Measurements from ENCODE around the gene HOOK2. TPM values are rescaled to one million over a fixed set of nuclear protein-coding genes. Genes with fewer than 3 reads are reported as not detected.

HOOK2 gene, protein sequence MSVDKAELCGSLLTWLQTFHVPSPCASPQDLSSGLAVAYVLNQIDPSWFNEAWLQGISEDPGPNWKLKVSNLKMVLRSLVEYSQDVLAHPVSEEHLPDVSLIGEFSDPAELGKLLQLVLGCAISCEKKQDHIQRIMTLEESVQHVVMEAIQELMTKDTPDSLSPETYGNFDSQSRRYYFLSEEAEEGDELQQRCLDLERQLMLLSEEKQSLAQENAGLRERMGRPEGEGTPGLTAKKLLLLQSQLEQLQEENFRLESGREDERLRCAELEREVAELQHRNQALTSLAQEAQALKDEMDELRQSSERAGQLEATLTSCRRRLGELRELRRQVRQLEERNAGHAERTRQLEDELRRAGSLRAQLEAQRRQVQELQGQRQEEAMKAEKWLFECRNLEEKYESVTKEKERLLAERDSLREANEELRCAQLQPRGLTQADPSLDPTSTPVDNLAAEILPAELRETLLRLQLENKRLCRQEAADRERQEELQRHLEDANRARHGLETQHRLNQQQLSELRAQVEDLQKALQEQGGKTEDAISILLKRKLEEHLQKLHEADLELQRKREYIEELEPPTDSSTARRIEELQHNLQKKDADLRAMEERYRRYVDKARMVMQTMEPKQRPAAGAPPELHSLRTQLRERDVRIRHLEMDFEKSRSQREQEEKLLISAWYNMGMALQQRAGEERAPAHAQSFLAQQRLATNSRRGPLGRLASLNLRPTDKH
- 24.9 and 28.0 TPM in 2 replicates for total RNA-seq

DNA sequence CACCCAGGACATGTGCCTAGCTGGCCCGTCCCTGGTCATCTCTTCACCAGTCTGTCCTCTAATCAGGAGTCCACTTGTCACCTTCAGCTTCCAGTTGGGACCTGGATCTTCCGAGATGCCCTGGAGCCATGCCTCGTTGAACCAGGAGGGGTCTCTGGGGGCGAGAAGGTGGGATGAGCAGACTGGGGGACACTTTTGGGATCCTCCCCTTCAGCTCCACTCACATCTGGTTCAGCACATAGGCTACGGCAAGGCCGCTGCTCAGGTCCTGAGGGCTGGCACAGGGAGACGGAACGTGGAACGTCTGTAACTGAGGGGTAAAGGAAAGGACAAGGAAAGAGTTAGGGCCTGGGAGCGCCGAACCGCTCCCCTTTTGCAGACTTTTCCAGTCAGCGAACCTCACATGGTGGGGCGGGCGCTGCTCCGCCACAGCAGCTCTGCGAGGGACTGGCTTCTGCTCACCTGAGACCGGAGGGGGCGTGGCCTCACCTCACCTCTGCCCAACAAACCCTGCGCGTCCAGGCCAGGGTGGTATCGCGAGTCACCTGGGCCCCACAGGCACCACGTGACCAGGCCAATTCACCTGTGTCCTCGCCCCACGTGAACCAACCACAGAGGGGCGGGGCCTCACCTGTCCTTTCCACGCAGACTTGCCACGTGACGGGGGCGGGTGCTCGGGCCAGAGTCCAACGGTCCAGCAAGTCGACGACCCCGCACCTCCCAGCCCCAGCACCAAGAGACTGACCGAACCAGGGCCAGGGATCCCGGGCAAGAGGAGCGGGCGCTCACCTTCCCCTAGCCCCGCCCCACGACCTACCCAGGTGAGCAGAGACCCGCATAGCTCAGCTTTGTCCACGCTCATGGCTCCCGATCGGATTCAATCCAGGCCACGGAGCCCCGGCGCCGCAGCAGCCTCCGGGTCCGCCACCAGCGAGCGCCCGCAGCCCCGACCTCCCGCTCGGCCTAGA, at the start of gene HOOK2:
TSS of gene HOOK2 (minus strand) at position 965 of the 968 bp plus-strand sequence. CDS start at position 862, 103 bp downstream.

DNA sequence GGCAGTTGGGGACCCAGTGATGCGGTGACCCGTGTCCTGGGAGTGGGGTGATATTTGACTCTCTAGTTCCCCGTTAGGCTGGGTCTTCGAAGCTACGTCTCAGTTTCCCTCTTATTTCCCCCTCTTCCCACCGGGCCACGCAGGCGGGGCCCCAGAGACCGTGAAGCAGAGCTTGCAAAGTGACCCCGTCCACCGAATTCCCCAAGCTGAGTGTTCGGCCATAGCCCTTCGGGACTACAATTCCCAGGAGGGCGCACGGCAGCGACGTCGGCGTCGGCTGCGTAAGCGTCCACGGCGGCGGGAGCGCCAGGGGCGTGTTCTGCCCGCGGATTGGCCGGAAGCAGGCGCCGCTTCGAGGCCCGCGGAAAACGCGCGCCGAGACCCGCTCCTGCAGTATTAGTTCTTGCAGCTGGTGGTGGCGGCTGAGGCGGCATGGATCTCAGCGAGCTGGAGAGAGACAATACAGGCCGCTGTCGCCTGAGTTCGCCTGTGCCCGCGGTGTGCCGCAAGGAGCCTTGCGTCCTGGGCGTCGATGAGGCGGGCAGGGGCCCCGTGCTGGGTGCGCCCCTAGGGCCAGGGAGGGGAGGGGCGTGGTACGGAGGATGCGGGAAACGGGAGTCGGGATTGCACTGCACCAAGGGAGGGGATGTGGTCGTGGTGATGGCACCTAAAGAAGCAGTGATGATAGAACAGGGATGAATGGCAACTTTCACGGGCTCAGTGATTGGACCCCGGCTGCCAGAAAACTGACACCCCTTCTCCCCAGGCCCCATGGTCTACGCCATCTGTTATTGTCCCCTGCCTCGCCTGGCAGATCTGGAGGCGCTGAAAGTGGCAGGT, 31.1 kb upstream of the HOOK2 start, which contains the start of gene RNASEH2A:
TSS of gene RNASEH2A (plus strand) at position 343 of the 840 bp plus-strand sequence. CDS start at position 433, 90 bp downstream.

DNA sequence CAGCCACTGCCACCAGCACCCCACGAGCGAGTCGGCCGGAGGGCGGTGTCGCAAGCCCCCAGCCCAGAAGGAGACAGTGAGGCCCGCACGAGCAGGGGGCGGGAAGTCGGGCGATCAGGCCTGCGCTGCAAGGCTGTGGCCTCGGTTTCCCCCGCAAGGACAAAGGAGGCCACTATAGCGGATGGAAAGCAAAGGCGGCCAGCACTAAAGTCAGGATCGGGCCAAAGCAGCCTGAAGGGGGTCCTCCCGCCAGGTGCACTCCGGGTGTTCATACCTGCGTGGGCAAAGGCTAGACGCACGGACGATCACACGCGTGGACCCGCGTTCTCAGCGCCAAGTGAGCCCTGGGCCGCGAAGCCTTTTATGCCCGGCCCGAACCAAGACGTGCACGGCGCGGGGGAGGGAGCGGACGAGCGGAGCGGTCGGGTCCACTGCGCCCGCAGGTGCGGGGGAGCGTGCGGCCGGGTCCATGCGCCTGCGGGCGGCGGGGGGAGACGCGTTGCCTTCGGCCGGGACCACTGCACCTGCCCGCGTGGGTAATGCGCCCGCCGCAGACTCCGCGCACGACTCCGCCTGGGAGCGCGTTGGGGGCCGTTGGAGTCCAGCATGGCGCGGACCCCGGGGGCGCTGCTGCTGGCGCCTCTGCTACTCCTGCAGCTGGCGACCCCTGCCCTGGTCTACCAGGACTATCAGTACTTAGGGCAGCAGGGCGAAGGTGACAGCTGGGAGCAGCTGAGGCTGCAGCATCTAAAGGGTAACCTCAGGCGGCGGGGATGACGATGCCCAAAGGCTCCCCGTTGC, 26.3 kb upstream of the HOOK2 start, which contains the start of the genes PRDX2 and THSD8:
TSS of gene PRDX2 (minus strand) at position 335 of the 801 bp plus-strand sequence. CDS start 539 bp downstream, outside the sequence.
TSS of gene THSD8 (plus strand) at position 604 of the 801 bp plus-strand sequence. CDS start at position 607, 3 bp downstream.

DNA sequence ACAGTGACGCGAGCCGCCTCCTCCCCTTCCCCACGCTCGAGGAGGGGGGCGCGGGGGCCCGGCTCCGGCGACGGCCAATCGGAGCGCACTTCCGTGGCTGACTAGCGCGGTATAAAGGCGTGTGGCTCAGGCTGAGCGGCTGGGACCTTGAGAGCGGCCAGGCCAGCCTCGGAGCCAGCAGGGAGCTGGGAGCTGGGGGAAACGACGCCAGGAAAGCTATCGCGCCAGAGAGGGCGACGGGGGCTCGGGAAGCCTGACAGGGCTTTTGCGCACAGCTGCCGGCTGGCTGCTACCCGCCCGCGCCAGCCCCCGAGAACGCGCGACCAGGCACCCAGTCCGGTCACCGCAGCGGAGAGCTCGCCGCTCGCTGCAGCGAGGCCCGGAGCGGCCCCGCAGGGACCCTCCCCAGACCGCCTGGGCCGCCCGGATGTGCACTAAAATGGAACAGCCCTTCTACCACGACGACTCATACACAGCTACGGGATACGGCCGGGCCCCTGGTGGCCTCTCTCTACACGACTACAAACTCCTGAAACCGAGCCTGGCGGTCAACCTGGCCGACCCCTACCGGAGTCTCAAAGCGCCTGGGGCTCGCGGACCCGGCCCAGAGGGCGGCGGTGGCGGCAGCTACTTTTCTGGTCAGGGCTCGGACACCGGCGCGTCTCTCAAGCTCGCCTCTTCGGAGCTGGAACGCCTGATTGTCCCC, 16.1 kb upstream of the HOOK2 start, which contains the start of gene JUNB:
TSS of gene JUNB (plus strand) at position 142 of the 706 bp plus-strand sequence. CDS start at position 428, 286 bp downstream.

DNA sequence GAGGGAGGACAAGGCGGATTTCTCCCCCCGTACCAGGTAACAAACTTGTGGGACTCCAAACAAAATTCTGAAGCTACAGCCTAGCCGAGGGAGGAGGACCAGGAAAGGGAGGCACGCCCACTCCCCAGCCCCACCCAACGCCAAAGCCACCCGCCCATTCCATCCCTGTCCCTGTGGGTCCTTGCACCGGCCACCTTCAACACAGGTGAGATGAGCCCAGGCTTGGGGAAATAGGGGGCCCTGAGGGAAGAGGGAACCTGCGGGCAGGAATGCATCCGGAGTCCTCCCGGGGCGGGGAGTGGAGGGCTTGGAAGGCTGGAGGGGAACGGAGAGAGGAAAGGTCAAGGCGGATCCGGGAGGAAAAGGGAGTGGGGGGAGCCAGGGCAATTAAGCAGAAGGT, 23.7 kb downstream of the HOOK2 start, which contains the start of gene BEST2:
TSS of gene BEST2 (plus strand) at position 157 of the 400 bp plus-strand sequence. CDS start 802 bp downstream, outside the sequence.

DNA sequence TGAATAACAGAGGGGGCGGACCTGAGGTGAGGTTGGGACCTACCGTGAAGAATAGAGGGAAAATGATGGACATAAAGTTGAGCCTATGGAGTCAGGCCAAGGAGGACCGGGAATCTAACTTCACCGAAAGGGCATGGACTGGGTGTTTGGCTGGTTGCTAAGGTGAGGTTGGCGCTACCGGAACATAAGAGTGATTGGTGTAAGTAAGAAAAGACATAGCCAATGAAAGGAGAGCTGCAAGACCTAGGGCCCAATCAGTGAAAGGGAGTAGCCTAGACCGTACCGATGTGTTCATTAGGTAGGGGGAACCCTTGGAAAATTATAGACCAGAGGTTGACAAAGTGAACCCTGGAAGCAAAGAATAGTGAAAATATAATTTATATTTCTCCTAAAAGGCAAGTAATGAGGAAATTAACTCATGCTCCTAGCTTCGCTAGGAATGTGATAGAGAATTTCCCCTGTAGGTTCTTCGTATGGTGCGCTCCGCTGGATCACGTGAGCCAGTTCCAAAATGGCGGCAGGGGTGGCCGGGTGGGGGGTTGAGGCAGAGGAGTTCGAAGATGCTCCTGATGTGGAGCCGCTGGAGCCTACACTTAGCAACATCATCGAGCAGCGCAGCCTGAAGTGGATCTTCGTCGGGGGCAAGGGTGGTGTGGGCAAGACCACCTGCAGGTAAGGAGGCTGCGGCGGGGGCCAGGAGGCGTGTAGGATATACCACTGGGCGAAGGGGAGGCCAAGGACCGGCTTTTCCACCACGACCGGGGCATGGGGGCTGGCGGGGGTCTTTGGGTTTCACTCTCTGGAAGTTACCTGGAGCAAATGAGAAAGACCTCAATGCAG, 38.1 kb downstream of the HOOK2 start, which contains the start of gene GET3:
TSS of gene GET3 (plus strand) at position 503 of the 840 bp plus-strand sequence. CDS start at position 512, 9 bp downstream.

DNA sequence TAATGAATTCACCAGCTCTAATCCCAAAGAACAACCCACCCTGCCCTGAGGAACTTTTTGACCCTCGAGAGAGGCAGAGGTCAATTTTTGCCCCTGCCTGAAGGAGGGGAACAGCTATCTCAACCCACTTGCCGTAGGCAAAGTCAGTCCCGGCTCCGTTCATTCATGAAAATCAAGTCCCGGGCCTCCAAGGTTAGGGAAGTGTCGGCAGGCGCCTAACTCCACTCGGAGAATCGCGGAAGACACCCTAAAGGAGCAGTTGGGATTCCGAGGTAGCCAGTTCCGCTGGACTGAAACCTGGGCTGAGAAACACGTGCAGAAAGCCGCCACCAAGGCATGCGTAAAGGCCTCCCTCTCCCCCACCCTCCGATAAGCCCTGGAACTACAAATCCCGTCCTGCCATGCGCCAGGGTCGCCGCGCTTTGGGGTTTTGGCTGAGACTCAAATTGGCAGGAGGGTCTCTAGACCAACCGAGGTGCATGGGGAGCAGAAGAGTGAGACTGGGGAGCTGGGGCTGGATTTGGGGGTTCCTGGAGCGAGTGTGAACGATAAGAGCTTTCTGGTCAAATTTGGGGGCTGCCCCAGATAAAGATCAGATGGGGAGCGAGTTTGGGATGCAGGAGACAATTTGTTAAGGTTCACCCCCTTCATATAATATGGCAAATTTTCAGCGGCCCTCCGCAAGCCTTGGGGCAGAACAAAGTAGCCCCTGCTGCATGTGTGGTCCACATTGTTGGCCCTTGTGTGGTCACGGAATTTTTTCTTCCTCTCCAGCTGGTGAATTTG, 51.5 kb downstream of the HOOK2 start, which contains the start of gene TNPO2:
TSS of gene TNPO2 (minus strand) at position 292 of the 786 bp plus-strand sequence. CDS start 2,955 bp downstream, outside the sequence.

Other genes with a start within 250 kb of the HOOK2 start
- 8.3 and 9.3 TPM in 2 replicates for gene ZNF564, start 224.1 kb downstream of the HOOK2 start, total RNA-seq
- 11.7 and 12.1 TPM in 2 replicates for gene ZNF490, start 164.7 kb downstream of the HOOK2 start, total RNA-seq
- gene ZNF791, start 164.6 kb downstream of the HOOK2 start, total RNA-seq, result 11.1 and 18.6 TPM in 2 replicates
- gene MAN2B1, start 108.8 kb downstream of the HOOK2 start, total RNA-seq, result 34.5 and 56.2 TPM in 2 replicates
- 10.6 and 14.4 TPM in 2 replicates for gene WDR83, start 108.7 kb downstream of the HOOK2 start, total RNA-seq
- 55.3 and 56.6 TPM in 2 replicates for gene DHPS, start 93.7 kb downstream of the HOOK2 start, total RNA-seq
- not detected in 2 replicates for gene GNG14, start 87.6 kb downstream of the HOOK2 start, total RNA-seq
- 4.6 and 8.3 TPM in 2 replicates for gene FBXW9, start 78.9 kb downstream of the HOOK2 start, total RNA-seq
- 37.8 and 50.0 TPM in 2 replicates for gene TNPO2, start 51.6 kb downstream of the HOOK2 start, total RNA-seq
- 124 and 148 TPM in 2 replicates for gene TRIR, start 40.9 kb downstream of the HOOK2 start, total RNA-seq
- gene GET3, start 38.1 kb downstream of the HOOK2 start, total RNA-seq, result 93.5 and 107 TPM in 2 replicates
- gene BEST2, start 23.8 kb downstream of the HOOK2 start, total RNA-seq, result 0.15 TPM in 1 of 2 replicates, not detected in the other
- 81.4 and 95.3 TPM in 2 replicates for gene JUNB, start 15.9 kb upstream of the HOOK2 start, total RNA-seq
- gene PRDX2, start 26.2 kb upstream of the HOOK2 start, total RNA-seq, result 166 and 183 TPM in 2 replicates
- 0.99 TPM in 1 of 2 replicates, not detected in the other for gene THSD8, start 26.5 kb upstream of the HOOK2 start, total RNA-seq
- gene RNASEH2A, start 31.0 kb upstream of the HOOK2 start, total RNA-seq, result 7.6 and 60.4 TPM in 2 replicates
- not detected in 2 replicates for gene RTBDN, start 59.0 kb upstream of the HOOK2 start, total RNA-seq
- gene MAST1, start 63.0 kb upstream of the HOOK2 start, total RNA-seq, result 0.15 and 3.3 TPM in 2 replicates
- gene DNASE2, start 105.9 kb upstream of the HOOK2 start, total RNA-seq, result 22.8 and 30.9 TPM in 2 replicates
- gene KLF1, start 111.6 kb upstream of the HOOK2 start, total RNA-seq, result 0.17 TPM in 1 of 2 replicates, not detected in the other
- gene GCDH, start 115.6 kb upstream of the HOOK2 start, total RNA-seq, result 28.3 and 55.3 TPM in 2 replicates
- 0.15 TPM in 1 of 2 replicates, not detected in the other for gene SYCE2, start 143.7 kb upstream of the HOOK2 start, total RNA-seq
- gene FARSA, start 158.2 kb upstream of the HOOK2 start, total RNA-seq, result 46.3 and 80.1 TPM in 2 replicates
- 1,350 and 1,500 TPM in 2 replicates for gene CALR, start 163.1 kb upstream of the HOOK2 start, total RNA-seq
- 64.9 and 86.2 TPM in 2 replicates for gene RAD23A, start 170.3 kb upstream of the HOOK2 start, total RNA-seq
- gene GADD45GIP1, start 181.7 kb upstream of the HOOK2 start, total RNA-seq, result 22.7 and 24.0 TPM in 2 replicates
- gene DAND5, start 194.0 kb upstream of the HOOK2 start, total RNA-seq, result 0.29 TPM in 1 of 2 replicates, not detected in the other
- 168 and 204 TPM in 2 replicates for gene NFIX, start 219.9 kb upstream of the HOOK2 start, total RNA-seq